Lung (tissue), 12 donors: ENCODE results near the gene PACRG. TPM values are rescaled to one million over a fixed set of nuclear protein-coding genes. Genes with fewer than 3 reads are reported as not detected.
A peak's percentile ranks its signal among the peaks of the same experiment; 100 is the strongest.

Source experiments
- ATAC-seq: fragments of 200-7000 bp; cut with Tn5 transposase; one replicate; pipeline ENCODE4 v1.9.1; 2020; ENCODE audit warnings: moderate number of reproducible peaks; ENCODE audit not compliant: insufficient read depth, low FRiP score
- DNase-seq, 3 donors: peaks; one replicate each; pipeline ENCODE4 v3.0.0-alpha.2; 2013 to 2017
- H3K27ac ChIP-seq, 2 donors: one replicate each; pipeline ENCODE4 v1.5.1; 2013; ENCODE audit warnings: mild to moderate bottlenecking in 2 of 2, moderate library complexity in 2 of 2, control low read depth in 1 of 2, inconsistent platforms in 1 of 2, low read depth in 1 of 2, low read length in 1 of 2
- H3K27me3 ChIP-seq, 3 donors: one replicate each; pipeline ENCODE4 v1.5.1; 2013; ENCODE audit warnings: low read length in 2 of 3; ENCODE audit not compliant: control insufficient read depth in 3 of 3, insufficient read depth in 3 of 3
- H3K36me3 ChIP-seq, 4 donors: one replicate each; pipeline ENCODE4 v1.5.1; 2013; ENCODE audit warnings: low read length in 4 of 4, mild to moderate bottlenecking in 1 of 4, moderate library complexity in 1 of 4; ENCODE audit not compliant: control insufficient read depth in 4 of 4, insufficient read depth in 4 of 4
- H3K4me1 ChIP-seq, 5 donors: one replicate each; pipeline ENCODE4 v1.5.1; 2013; ENCODE audit warnings: low read length in 5 of 5, mild to moderate bottlenecking in 2 of 5, moderate library complexity in 1 of 5; ENCODE audit not compliant: control insufficient read depth in 5 of 5, insufficient read depth in 5 of 5
- H3K4me3 ChIP-seq: one replicate; pipeline ENCODE4 v1.5.1; 2013; ENCODE audit warnings: mild to moderate bottlenecking, control low read depth, moderate library complexity
- H3K9ac ChIP-seq, 2 donors: one replicate each; pipeline ENCODE4 v1.5.1; 2013; ENCODE audit warnings: low read length in 2 of 2, control low read depth in 1 of 2; ENCODE audit not compliant: insufficient read depth in 1 of 2
- H3K9me3 ChIP-seq, 4 donors: one replicate each; pipeline ENCODE4 v1.5.1; 2013; ENCODE audit warnings: low read length in 3 of 4, mild to moderate bottlenecking in 1 of 4, moderate library complexity in 1 of 4; ENCODE audit not compliant: control insufficient read depth in 4 of 4, insufficient read depth in 3 of 4
- WGBS, 2 donors: extraction: QIAGEN DNeasy Blood & Tissue Kit; methylation state at CpG; one replicate each; pipeline ENCODE4 v1.1.7; 2013; 5-methylcytosine and 5-hydroxymethylcytosine counted together
- polyA plus RNA-seq, 2 donors: library from polyadenylated mRNA; stranded (reverse); fragments of 200-250 nt; gene quantifications; one replicate each; pipeline ENCODE4 v1.2.1, GENCODE V29; 2013
- total RNA-seq, 2 donors: library from RNA; depleted of rRNA in 1 of 2; stranded (reverse); fragments of >200 nt in 1 of 2; gene quantifications; one replicate each; pipeline ENCODE4 v1.2.1, GENCODE V29; 2014 to 2021
- TF ChIP-seq, protein P1 (sequence below): IDR thresholded peaks from 2 replicates; pipeline ENCODE4 v1.5.1; 2012; ENCODE audit warnings: mild to moderate bottlenecking; ENCODE audit errors: control extremely low read depth, extremely low read depth
- donor health status: control.
- donor health status: control.
- donor health status: Bipolar disorder and iron deficiency.
- donor health status: healthy.
- donor health status: DM: yes; HTN: yes; CAD: no.

The PACRG gene
- total and polyA plus RNA-seq, 4 donors: 3.8 to 26.6 (median 7.4) TPM

DNA sequence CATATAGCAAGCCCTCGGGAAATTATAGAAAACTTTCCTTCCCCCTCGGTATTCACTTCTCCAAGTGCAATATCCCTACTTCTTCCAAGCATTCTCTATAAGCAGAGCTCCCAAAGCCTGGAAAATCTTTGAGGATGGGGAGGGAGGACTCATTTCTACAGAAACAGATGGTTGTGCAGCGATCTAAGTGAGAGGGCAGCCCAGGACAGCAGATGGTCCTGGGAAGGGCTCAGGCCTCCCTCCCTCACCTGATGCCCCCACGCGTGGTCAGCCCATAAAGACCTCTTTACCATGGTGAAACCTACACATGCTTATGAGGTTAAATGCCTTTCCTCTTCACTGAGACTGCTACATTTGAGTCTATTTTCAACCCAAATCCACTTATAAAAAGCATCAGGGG, 367.1 kb downstream of the PACRG start:
- H3K9ac ChIP-seq: no peak overlapping the region
- DNase-seq (no peak), ATAC-seq (no peak)
- no peak overlapping the region for H3K27ac ChIP-seq
- no peaks in the 10 kb centered on the region for H3K36me3 ChIP-seq
- WGBS, 2 donors: 69 to 94% methylated on average over 5 of the region's 5 CpGs
- H3K9me3 ChIP-seq: no peaks in the 10 kb centered on the region
- H3K4me3 ChIP-seq: no peak overlapping the region
- no peaks in the 10 kb centered on the region for H3K4me1 ChIP-seq
- no peaks in the 10 kb centered on the region for H3K27me3 ChIP-seq
- TF ChIP-seq, protein P1, sequence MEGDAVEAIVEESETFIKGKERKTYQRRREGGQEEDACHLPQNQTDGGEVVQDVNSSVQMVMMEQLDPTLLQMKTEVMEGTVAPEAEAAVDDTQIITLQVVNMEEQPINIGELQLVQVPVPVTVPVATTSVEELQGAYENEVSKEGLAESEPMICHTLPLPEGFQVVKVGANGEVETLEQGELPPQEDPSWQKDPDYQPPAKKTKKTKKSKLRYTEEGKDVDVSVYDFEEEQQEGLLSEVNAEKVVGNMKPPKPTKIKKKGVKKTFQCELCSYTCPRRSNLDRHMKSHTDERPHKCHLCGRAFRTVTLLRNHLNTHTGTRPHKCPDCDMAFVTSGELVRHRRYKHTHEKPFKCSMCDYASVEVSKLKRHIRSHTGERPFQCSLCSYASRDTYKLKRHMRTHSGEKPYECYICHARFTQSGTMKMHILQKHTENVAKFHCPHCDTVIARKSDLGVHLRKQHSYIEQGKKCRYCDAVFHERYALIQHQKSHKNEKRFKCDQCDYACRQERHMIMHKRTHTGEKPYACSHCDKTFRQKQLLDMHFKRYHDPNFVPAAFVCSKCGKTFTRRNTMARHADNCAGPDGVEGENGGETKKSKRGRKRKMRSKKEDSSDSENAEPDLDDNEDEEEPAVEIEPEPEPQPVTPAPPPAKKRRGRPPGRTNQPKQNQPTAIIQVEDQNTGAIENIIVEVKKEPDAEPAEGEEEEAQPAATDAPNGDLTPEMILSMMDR: no peak

DNA sequence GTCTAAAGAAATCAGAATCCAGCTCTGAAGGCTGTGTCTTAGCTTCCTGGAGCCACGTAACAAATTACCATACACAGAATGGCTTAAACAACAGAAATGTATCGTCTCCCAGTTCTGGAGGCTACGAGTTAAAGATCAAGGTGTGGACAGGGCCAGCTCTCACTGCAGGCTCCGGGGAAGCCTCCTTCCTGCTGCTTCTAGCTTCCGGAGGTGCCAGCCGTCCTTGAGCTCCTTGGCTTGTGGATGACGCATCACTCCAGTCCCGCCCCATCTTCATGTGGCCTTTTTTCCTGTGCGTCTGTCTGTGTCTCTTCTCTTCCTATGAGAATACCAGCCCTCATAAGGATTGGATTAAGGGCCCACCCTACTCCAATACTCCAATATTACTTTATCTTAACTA, 367.6 kb downstream of the PACRG start:
- ATAC-seq: no peak
- 78 to 82% methylated on average over 9 of the region's 9 CpGs for WGBS, 2 donors
- Histone ChIP-seq H3K9me3 (peaks cover 0 to 5% (median 0%) of the 10 kb centered on the region in 4 donors), H3K9ac (no peak overlapping the region), H3K4me3 (no peak overlapping the region), H3K36me3 (no peaks in the 10 kb centered on the region), H3K4me1 (no peaks in the 10 kb centered on the region), H3K27me3 (no peaks in the 10 kb centered on the region), H3K27ac (no peak overlapping the region)
- TF ChIP-seq, protein P1: no peak
- DNase-seq: no peak

DNA sequence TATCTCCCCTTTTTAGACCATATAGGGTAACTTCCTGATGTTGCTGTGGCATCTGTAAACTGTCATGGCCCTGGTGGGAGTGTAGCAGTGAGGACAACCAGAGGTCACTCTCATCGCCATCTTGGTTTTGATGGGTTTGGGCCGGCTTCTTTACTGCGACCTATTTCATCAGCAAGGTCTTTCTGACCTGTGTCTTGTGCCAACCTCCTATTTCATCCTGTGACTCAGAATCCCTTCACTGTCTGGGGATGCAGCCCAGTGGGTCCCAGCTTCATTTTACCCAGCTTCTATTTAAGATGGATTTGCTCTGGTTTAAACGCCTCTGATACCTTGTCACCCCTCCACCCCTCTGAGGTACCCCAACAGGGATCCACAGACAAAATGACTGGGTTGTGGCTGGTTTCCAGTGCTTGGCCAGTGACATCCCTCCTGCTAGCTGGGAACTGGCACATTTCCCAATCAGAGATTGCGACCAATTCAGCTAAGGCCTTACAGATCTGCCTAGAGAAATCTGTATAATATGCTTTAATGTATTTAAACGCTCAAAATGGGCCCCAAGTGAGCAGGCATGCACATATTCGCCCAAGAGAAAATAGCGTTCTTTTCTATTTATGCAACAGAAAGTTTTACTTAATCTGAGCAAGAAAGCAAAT, 371.2 kb downstream of the PACRG start:
- no peaks in the 10 kb centered on the region for H3K36me3 ChIP-seq
- peak overlapping the region in 1 of 2 donors; percentile 79 for H3K27ac ChIP-seq
- H3K9ac ChIP-seq: no peak overlapping the region
- DNase-seq: peak in 2 of 3 donors; percentile 9 to 48
- TF ChIP-seq, protein P1: no peak
- peaks cover 0 to 7% (median 0%) of the 10 kb centered on the region in 4 donors for H3K9me3 ChIP-seq
- H3K4me1 ChIP-seq: no peaks in the 10 kb centered on the region
- no peaks in the 10 kb centered on the region for H3K27me3 ChIP-seq
- no peak overlapping the region for H3K4me3 ChIP-seq
- whole genome bisulfite sequencing, 2 donors: 88 to 92% methylated on average over 8 of the region's 8 CpGs
- ATAC-seq: no peak
